Muscle of leg (tissue), 11 donors: Measurements from ENCODE around the gene SNRPA1. TPM values are rescaled to one million over a fixed set of nuclear protein-coding genes. Genes with fewer than 3 reads are reported as not detected.
"Not testable (repeated sequence)": the region's sequence is repeated elsewhere in the genome, so short reads cannot be mapped to it uniquely, and the experiment has no call there.

Experiments
- DNase-seq: peaks from one replicate; pipeline ENCODE4 v3.0.0; 2013
- H3K27ac ChIP-seq: one replicate; pipeline ENCODE4 v1.5.1; 2013; ENCODE audit warnings: mild to moderate bottlenecking, low read length, control low read depth
- H3K27me3 ChIP-seq: one replicate; pipeline ENCODE4 v1.6.1; 2013; ENCODE audit warnings: low read length; ENCODE audit not compliant: control insufficient read depth, insufficient read depth
- H3K36me3 ChIP-seq: one replicate; pipeline ENCODE4 v1.6.1; 2013; ENCODE audit warnings: low read length; ENCODE audit not compliant: control insufficient read depth, insufficient read depth
- H3K4me1 ChIP-seq: one replicate; pipeline ENCODE4 v1.6.1; 2013; ENCODE audit warnings: low read length; ENCODE audit not compliant: control insufficient read depth, insufficient read depth
- H3K4me3 ChIP-seq: one replicate; pipeline ENCODE4 v1.5.1; 2013; ENCODE audit warnings: low read length, control low read depth
- H3K9me3 ChIP-seq: replicated peaks from 2 replicates; pipeline ENCODE4 v1.6.1; 2013; ENCODE audit warnings: low read depth, low read length; ENCODE audit not compliant: control insufficient read depth
- WGBS: methylation state at CpG from one replicate; pipeline ENCODE4 v1.1.5; 2013; ENCODE audit warnings: missing lambda C conversion rate; ENCODE audit not compliant: insufficient coverage; 5-methylcytosine and 5-hydroxymethylcytosine counted together
- polyA plus RNA-seq, 8 donors: library from polyadenylated mRNA; unstranded; fragments of 120-200 nt; gene quantifications; one replicate each; pipeline versions ENCODE4 v1.2.1 to v1.2.3, GENCODE V29; 2013; ENCODE audit warnings: inconsistent platforms in 1 of 8, low replicate concordance in 1 of 8; ENCODE audit not compliant: insufficient read length in 8 of 8, insufficient read depth in 1 of 8
- total RNA-seq: library from RNA; stranded (reverse); fragments of 120-200 nt; gene quantifications from one replicate; pipeline ENCODE4 v1.2.4, GENCODE V29; 2013

Gene SNRPA1
- total and polyA plus RNA-seq, 9 donors: 14.9 to 44.5 (median 36.6) TPM

DNA sequence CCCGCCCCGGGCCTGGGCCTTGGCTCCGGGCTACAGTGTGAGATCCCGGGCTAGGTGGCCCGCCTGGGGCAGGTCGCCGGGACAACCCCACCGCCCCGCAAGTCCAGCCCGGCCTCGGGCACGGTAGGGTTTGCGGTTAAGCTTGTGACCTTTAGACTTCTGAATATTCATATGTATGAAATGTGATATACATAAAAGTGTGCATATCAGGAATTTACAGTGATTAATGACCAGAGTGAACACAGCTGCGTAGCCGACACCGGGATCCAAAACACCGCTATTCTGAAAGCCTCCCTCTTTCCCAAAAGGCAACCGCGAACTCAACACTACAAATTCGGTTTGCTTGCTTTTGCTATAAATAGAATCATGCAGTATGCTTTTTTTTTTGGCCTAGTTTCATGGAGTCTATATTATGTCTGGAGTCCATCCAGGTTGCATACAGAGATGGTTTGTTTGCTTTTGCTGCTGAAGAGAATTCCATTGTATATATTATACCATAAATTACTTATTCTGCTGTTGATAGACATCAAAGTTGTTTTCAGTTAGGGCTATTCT is 636 bp upstream of the SNRPA1 start:
- peaks cover 6% of the 10 kb centered on the region for H3K36me3 ChIP-seq
- peak overlapping the region; percentile 91 for H3K4me3 ChIP-seq
- peak overlapping the region; percentile 96 for H3K27ac ChIP-seq
- peaks cover 12% of the 10 kb centered on the region for H3K4me1 ChIP-seq
- no peaks in the 10 kb centered on the region for H3K9me3 ChIP-seq
- peak; percentile 54 for DNase-seq
- H3K27me3 ChIP-seq: no peaks in the 10 kb centered on the region
- WGBS: 0% methylated on average over 9 of the region's 20 CpGs

DNA sequence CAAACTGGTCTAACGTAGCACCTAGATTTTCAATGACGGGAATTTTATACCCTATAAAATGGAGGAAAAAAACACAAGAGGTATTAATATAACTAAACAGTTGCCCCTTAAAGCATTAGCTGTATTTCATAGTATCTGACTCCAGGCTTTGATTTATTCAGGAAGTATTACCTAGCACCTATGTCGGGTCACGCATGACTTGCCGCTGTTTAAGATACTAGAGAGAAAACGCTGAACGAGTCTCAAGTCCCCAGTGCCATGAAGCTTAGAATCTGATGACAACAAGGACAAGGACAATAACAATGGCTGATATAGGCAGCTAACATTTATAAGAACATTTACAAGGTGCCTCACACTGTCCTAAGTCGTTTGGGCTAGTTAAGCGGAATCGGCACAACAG is 1.9 kb downstream of the SNRPA1 start:
- WGBS: 66% methylated on average over 7 of the region's 10 CpGs
- no peaks in the 10 kb centered on the region for H3K27me3 ChIP-seq

DNA sequence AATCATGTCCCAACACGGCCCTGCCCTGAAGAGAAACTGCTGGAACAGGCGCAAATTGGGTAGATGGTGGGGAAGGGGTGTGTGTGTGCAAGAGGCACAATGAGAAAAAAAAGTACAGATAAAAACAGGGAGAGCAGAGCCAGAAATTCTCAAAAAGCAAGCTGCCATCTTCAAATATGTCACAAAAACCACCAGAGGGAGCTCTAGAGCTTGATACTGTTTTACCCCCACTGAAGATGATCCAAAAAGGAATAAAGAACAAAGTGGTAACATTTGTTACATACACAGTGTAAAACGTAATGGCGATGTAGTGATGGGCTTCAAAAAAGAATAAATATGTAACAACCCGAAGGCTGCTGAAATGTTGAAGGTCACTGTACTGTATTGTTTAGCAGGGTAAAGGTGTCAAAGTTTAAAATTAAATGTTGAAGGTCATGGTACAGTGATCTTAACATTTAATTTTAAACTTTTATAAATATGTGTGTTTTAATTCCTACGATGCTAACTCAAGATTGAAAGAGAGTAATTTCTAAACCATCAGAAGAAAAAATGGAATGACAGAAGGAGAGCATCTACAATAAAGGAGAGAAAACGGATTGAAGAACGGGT is 6.0 kb downstream of the SNRPA1 start:
- Histone ChIP-seq H3K4me3 (no peak overlapping the region), H3K27me3 (no peaks in the 10 kb centered on the region), H3K4me1 (peaks cover 8% of the 10 kb centered on the region), H3K36me3 (peaks cover 41% of the 10 kb centered on the region), H3K27ac (no peak overlapping the region), H3K9me3 (no peaks in the 10 kb centered on the region)
- WGBS: 100% methylated on average over 1 of the region's 8 CpGs
- no peak for DNase-seq

More for the DNA sequence above, 1.9 kb downstream of the SNRPA1 start:
- H3K4me1 ChIP-seq: peaks cover 12% of the 10 kb centered on the region
- H3K36me3 ChIP-seq: peaks cover 14% of the 10 kb centered on the region
- no peaks in the 10 kb centered on the region for H3K9me3 ChIP-seq
- H3K27ac ChIP-seq: no peak overlapping the region
- DNase-seq: no peak
- H3K4me3 ChIP-seq: no peak overlapping the region

DNA sequence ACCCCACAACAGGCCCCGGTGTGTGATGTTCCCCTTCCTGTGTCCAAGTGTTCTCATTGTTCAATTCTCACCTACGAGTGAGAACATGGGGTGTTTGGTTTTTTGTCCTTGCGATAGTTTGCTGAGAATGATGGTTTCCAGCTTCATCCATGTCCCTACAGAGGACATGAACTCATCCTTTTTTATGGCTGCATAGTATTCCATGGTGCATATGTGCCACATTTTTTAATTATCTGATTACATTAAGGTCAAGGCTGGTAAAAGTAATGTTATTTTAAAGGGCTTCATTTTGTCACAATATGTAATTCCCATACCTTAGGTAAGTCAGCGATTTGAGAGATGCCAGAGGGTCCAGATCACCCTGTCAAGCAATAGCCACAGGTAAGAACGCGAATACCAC is 7.7 kb downstream of the SNRPA1 start:
- H3K9me3 ChIP-seq, H3K27ac ChIP-seq, DNase-seq, H3K27me3 ChIP-seq, H3K4me1 ChIP-seq, H3K4me3 ChIP-seq: not testable (repeated sequence)
- no CpG with 5 or more reads among the region's 6 CpGs for WGBS
- peaks cover 56% of the 10 kb centered on the region for H3K36me3 ChIP-seq

DNA sequence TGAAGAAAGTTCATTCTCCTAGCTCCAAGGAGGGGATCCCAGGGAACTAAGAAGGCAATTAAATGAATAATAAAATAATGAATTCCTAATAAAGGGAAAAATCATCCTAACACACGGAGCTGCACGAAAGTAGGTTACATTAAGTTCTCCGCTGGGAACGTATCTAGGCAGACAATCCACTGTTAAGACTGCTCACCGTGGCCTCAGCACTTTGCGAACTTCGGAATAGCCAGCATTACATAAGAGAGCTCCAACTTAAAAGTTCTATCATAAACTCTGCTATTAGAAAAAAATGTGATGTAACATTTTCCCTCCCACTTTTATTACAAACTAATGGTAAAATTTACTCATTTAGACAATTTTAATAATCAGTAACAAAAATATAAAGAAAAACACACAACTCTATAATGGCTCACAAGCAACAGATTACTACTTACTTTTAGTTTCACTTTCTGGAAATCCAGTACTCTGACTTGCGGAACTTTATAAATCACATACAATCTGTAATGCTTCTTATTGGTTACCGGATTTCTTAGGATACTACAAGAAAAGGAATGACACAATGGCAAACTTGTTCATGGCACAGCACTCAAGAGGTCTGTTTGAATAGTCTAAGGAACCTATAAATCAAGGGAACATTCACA is 8.5 kb downstream of the SNRPA1 start:
- peaks cover 56% of the 10 kb centered on the region for H3K36me3 ChIP-seq
- no peaks in the 10 kb centered on the region for H3K9me3 ChIP-seq
- no peak for DNase-seq
- no peaks in the 10 kb centered on the region for H3K27me3 ChIP-seq
- H3K4me1 ChIP-seq: no peaks in the 10 kb centered on the region
- no peak overlapping the region for H3K4me3 ChIP-seq
- no CpG with 5 or more reads among the region's 9 CpGs for WGBS
- no peak overlapping the region for H3K27ac ChIP-seq

DNA sequence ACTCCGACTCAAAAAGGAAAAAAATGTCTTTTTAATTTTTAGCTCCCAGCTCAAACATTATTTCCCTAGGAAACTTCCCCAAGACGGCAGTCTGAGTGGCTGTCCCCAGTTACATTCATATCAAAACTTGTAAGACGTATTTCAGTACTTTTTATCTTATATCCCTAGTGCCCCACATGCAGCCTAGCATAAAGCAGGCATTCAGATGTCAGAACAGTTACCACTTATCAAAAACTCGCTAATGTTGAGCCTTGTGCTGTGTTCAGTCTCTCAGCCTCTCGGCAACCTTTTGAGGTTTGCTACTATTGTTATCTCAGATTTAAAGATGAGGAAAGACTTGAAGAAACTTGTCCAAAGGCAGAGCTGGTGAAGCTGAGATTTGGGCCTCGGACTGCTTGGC is 11.1 kb downstream of the SNRPA1 start:
- Histone ChIP-seq H3K36me3 (peaks cover 66% of the 10 kb centered on the region), H3K27me3 (no peaks in the 10 kb centered on the region)

DNA sequence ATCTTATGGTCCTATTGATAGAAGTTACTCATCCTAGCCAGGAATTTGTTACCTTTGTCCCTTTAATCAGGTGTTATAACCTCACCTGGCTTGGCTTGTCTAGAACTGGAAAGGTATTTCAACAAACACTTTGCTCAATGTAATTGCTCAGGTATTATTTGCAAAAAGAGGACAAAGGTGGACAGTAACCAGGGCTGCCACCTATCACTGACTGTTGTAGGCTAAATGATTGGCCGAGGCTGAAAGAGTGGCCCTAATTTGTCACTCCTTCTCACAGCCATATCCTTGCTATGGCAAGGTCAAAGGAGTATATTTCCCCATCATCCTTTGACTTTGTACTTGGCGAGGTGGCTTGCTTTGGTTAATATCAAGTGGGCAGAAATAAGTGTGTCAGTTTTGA is 15.0 kb downstream of the SNRPA1 start:
- Histone ChIP-seq H3K27me3 (no peaks in the 10 kb centered on the region), H3K36me3 (peaks cover 42% of the 10 kb centered on the region), H3K27ac (no peak overlapping the region), H3K9me3 (no peaks in the 10 kb centered on the region), H3K4me3 (no peak overlapping the region), H3K4me1 (peaks cover 18% of the 10 kb centered on the region)
- no peak for DNase-seq
- no CpG with 5 or more reads among the region's 2 CpGs for WGBS

More for the DNA sequence above, 11.1 kb downstream of the SNRPA1 start:
- no peaks in the 10 kb centered on the region for H3K4me1 ChIP-seq
- no peak for DNase-seq
- 87% methylated on average over 3 of the region's 6 CpGs for WGBS
- H3K9me3 ChIP-seq: no peaks in the 10 kb centered on the region
- H3K27ac ChIP-seq: no peak overlapping the region
- no peak overlapping the region for H3K4me3 ChIP-seq

DNA sequence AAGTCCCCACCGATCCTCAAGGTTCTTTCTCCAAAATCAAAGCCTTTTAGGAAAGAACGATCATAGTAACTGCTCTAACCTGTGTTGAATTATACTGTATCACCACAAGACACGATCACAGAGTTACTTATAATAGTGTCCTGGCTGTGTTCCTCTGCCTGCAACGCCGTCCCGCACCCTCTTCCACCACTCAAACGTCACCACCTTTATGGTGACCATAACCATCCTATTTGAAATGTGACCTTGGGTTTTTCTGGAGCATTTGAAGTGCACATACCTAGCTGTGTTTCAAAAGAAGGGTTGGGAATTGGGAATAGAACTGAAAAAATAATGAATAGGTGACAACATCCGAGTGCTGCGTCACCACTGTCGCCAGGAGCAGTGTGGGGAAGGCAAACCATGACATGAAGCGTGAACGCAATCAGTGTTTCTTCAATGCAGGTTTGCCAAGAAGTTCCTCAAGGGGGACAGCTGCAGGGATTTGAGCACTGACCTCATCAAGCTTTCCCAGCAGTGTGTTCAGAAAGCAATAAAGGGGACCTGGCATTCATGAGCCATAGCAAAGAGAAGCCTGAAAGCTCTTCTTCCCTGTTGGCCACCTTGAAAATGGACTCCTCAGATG is 17.0 kb downstream of the SNRPA1 start:
- Histone ChIP-seq H3K4me1 (peaks cover 18% of the 10 kb centered on the region), H3K4me3 (peak overlapping the region; percentile 51), H3K27me3 (no peaks in the 10 kb centered on the region), H3K36me3 (peaks cover 46% of the 10 kb centered on the region), H3K27ac (peak overlapping the region; percentile 88), H3K9me3 (no peaks in the 10 kb centered on the region)
- WGBS: 69% methylated on average over 10 of the region's 12 CpGs
- peak; percentile 73 for DNase-seq

DNA sequence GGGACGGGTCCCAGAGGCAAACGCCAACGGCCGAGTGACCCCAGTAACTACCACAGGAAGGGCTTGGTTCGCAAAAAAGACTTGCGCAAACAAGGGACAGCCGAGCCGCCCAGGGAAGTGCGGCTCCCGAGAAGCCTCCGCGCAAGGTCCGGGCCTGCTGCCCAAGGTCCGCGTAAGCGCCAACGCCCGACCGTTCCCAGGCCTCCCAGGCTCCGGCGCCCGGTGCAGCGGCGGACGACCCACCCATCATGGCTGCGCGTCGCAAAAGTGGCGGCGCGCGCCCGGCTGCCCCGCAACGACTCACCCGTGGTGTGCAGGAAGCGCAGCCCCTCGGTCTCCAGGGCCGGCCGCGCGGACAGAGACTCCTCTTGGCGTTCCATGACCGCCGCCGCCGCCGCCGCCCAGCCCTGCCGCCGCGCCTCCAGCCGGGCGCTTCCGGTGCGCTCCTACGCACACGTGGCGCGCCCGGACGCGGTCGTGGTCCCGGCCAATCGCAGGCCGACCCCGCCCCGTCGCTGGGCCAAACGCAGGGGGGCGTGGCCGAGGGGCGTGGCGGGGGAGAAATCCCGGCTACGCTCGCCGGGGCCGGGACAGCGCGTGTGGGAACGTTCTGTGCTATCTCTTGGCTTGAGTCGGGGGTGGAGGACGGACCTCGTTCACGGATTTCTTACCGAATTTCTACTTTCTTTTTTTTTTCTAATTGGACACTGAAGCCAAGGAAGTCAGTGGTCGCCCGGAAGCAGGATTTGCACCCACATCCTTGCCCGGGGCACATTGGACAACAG is 17.8 kb downstream of the SNRPA1 start, which contains the start of gene SELENOS:
TSS of gene SELENOS (minus strand) at position 448 of the 785 bp plus-strand sequence. CDS start at position 380, 68 bp downstream.
- Histone ChIP-seq H3K27ac (peak within 1 kb of the TSS; percentile 88), H3K4me1 (peaks cover 18% of the 10 kb centered on the region), H3K36me3 (peaks cover 49% of the 10 kb centered on the region), H3K9me3 (no peaks in the 10 kb centered on the region), H3K4me3 (peak within 1 kb of the TSS; percentile 85), H3K27me3 (no peaks in the 10 kb centered on the region)
- DNase-seq: peak; percentile 96
- under 1% methylated on average over 88 of the region's 91 CpGs for WGBS
